Measurements from ENCODE around the gene OR10A6.

DNA sequence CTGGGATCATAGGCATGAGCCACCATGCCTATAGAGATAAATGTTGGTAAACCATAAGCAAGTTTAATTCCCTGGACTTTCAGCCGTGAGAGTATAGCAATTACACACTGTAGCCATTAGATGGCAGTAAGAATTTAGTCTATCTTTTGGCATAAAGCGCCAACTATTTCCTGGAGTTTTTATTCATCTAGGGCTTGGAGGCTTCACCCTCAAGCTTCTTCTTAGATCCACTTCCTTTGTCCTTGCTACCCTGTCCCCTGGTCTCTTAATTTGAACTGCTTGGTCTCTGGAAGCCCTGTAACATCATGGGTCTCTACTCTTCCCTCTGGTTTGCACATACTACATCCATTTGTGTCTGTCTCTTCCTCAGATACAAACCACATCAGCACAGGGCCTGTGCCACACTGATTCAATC is 38.2 kb downstream of the OR10A6 start:
- TF ChIP-seq, protein P1, sequence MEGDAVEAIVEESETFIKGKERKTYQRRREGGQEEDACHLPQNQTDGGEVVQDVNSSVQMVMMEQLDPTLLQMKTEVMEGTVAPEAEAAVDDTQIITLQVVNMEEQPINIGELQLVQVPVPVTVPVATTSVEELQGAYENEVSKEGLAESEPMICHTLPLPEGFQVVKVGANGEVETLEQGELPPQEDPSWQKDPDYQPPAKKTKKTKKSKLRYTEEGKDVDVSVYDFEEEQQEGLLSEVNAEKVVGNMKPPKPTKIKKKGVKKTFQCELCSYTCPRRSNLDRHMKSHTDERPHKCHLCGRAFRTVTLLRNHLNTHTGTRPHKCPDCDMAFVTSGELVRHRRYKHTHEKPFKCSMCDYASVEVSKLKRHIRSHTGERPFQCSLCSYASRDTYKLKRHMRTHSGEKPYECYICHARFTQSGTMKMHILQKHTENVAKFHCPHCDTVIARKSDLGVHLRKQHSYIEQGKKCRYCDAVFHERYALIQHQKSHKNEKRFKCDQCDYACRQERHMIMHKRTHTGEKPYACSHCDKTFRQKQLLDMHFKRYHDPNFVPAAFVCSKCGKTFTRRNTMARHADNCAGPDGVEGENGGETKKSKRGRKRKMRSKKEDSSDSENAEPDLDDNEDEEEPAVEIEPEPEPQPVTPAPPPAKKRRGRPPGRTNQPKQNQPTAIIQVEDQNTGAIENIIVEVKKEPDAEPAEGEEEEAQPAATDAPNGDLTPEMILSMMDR (conservative IDR thresholded peaks at IDR 0.05; ENCODE audit: low read depth, low read length), result peak; percentile 69
- no peak for TF ChIP-seq EZH2 (IDR thresholded peaks at IDR 0.05; ENCODE audit: borderline replicate concordance, low read depth, low read length, poor library complexity, severe bottlenecking)

Measured in A673 (cell line).